HEK293T (cell line): ENCODE results near the gene KHDC4.

Experiments
- BHLHE40 ChIP-seq: fragments of 450-650 bp; IDR thresholded peaks from 2 replicates; pipeline ENCODE4 v1.6.1; 2016; ENCODE audit warnings: mild to moderate bottlenecking, moderate library complexity, borderline replicate concordance
- ELF4 ChIP-seq: fragments of 450-650 bp; IDR thresholded peaks from 2 replicates; pipeline ENCODE4 v1.6.1; 2017; ENCODE audit warnings: antibody characterized with exemption
- FOXK2 ChIP-seq: fragments of 450-650 bp; IDR thresholded peaks from 2 replicates; pipeline ENCODE4 v1.6.1; 2016; ENCODE audit warnings: mild to moderate bottlenecking
- FOXM1 ChIP-seq: fragments of 450-650 bp; IDR thresholded peaks from 2 replicates; pipeline ENCODE4 v1.6.1; 2017; ENCODE audit warnings: mild to moderate bottlenecking, borderline replicate concordance
- L3MBTL2 ChIP-seq: fragments of 450-650 bp; conservative IDR thresholded peaks from 2 replicates; pipeline ENCODE4 v1.6.1; 2016; ENCODE audit warnings: mild to moderate bottlenecking
- SP1 ChIP-seq: fragments of 450-650 bp; IDR thresholded peaks from 2 replicates; pipeline ENCODE4 v1.6.1; 2017
- TARDBP ChIP-seq: fragments of 450-650 bp; IDR thresholded peaks from 2 replicates; pipeline ENCODE4 v1.6.1; 2016
- TF ChIP-seq, protein P1 (sequence below): fragments of 450-650 bp; IDR thresholded peaks from 2 replicates; pipeline ENCODE4 v1.6.1; 2016

DNA sequence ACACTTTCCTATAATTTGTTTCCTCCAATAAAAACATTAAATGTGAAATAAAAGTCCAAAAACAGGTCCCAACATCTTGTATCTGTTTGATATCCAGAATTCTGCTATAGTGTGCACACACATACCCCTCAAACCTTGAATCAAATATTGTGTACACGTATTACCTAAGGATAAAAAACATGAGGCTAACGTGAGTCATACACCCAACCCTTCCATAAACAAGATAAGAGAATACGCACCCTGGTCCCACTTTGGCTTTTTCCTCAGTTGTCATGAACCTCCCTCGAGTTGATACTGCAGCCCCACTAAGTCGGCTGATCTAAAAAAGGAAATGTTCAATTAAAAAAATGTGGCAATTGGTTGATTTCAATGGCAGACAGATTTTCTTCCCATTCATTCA lies 5.2 kb downstream of the KHDC4 start:
- no peak for TF ChIP-seq L3MBTL2
- no peak for TF ChIP-seq FOXM1
- TF ChIP-seq BHLHE40: no peak
- TF ChIP-seq ELF4: no peak
- TF ChIP-seq, protein P1, sequence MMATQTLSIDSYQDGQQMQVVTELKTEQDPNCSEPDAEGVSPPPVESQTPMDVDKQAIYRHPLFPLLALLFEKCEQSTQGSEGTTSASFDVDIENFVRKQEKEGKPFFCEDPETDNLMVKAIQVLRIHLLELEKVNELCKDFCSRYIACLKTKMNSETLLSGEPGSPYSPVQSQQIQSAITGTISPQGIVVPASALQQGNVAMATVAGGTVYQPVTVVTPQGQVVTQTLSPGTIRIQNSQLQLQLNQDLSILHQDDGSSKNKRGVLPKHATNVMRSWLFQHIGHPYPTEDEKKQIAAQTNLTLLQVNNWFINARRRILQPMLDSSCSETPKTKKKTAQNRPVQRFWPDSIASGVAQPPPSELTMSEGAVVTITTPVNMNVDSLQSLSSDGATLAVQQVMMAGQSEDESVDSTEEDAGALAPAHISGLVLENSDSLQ: no peak
- TF ChIP-seq FOXK2: no peak
- TF ChIP-seq TARDBP: no peak
- TF ChIP-seq SP1: no peak
